HG03066 (cell line): Measurements from ENCODE around the gene STK11IP.

ENCODE experiments used
- ATAC-seq: cut with Tn5 transposase; IDR thresholded peaks from one replicate; pipeline ENCODE4 v1.9.1; 2021; ENCODE audit warnings: low read depth; ENCODE audit not compliant: unreplicated experiment

Gene STK11IP

GRCh38 chr2:219575566-219576504 is 21.8 kb upstream of the STK11IP start:
- no peak for ATAC-seq

GRCh38 chr2:219576505-219577388 is 20.9 kb upstream of the STK11IP start:
- ATAC-seq, result no peak

- ATAC-seq, result no peak
Observed at GRCh38 chr2:219578811-219579613, 18.6 kb upstream of the STK11IP start.

- no peak for ATAC-seq
Observed at GRCh38 chr2:219581346-219581745, 16.3 kb upstream of the STK11IP start.

DNA sequence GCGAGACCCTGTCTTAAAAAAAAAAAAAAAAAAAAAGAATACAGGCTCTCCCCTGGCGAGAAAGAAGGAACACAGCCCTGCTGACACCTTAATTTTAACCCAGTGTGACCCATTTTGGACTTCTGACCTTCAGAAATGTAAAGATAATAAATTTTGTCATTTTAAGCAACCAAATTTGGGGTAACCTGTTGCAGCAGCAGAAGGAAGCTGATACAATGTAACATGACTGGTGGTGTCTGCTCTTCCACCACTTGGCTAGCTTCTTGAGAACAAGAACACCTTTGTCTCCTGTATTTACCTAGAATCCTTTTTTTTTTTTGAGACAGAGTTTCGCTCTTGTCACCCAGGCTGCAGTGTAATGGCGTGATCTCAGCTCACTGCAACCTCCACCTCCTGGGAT is 6.6 kb upstream of the STK11IP start:
- ATAC-seq, result no peak

DNA sequence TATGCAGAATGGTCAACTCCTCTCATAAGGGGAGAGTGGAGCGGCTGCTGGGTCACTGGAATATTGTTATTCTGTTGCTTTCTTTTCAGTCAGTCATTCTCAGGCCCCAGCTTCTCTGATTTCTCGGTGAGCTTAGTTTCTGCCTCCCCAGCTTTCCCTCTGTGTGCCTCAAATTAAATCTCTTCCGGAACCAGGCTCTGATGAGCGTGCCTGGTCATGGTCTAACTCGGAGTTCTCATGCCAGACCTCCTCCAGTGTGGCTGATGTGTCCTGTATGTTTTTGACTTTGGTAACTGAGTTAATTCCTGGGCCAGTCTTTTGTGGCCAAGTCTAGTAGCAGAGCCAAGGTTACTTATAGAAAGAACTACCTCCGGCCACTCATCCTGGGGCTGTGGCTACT is 4.9 kb upstream of the STK11IP start:
- ATAC-seq, result no peak

- no peak for ATAC-seq
Observed at GRCh38 chr2:219593154-219593553, 4.5 kb upstream of the STK11IP start.

- ATAC-seq, result no peak
Observed at GRCh38 chr2:219595256-219595655, 2.4 kb upstream of the STK11IP start.

DNA sequence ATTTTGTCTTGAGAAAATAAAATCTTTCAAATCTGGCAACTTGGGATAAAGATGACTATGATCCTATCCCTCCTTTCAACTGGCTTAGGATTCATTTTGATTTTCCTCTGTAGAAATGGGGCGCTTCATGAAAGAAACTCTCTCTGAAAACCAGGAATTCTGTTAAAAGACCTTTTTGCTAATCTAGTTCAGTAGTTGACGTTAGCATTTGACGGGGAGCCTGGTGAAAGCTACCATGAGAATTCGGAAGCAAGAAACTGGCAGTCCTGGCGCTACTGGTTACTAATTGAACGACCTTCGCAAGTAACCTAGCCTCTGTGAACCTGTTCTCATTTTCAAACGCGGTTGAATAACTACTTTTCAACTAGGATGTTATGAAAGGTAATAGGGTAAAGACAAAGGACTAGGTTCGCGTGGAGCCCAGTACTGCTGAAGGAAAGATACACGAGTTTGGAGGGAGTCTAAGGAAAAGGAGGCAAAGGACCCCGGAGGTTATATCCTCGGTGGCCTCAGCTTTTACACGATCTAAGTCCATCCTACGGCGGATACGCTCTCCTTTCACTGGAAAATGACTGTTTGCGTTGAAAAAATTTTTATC is 604 bp upstream of the STK11IP start:
- peak; percentile 2 for ATAC-seq

- ATAC-seq, result no peak
Observed at GRCh38 chr2:219598308-219599078, 836 bp downstream of the STK11IP start.

DNA sequence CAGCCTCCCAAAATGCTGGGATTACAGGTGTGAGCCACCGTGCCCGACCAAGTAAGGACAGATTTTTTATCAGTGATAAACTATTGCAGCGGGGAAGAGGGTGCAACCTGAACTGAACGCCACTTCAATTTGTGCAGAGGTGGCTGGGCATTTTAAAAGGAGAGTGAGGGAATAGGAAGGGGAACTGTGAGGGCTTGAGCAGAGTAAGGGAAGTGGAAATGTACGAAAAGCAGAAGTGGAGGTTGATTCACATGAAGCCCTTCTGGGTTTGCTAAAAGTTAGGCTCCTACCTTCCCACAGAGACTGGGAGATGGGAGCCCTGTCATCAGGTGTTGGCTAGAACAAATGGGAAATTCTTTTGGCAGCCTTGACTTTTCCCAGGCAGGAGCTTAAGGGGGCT is 6.1 kb downstream of the STK11IP start:
- no peak for ATAC-seq

- ATAC-seq, result no peak
Observed at GRCh38 chr2:219605607-219605954, 7.9 kb downstream of the STK11IP start.

GRCh38 chr2:219607931-219608330 is 10.3 kb downstream of the STK11IP start:
- no peak for ATAC-seq

DNA sequence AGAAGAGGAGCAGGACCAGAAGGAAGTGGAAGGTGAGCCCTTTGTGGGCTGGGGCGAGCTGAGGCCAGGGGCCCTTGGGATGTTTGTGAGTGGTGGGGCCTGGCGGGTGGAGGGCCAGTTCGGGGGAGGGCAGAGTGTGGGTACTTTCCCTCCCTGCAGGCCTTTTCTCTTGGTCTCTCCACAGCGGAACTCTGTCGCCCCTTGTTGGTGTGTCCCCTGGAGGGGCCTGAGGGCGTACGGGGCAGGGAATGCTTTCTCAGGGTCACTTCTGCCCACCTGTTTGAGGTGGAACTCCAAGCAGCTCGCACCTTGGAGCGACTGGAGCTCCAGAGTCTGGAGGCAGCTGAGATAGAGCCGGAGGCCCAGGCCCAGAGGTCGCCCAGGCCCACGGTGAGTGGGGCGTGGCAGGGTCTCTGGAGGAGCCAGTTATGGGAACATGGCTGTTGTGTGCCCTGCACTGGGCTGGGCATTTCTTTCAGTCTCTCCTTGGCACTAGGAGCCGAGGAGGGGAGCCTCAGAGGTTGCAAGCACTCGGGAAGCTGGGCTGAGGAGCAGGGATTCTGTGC is 10.8 kb downstream of the STK11IP start:
- ATAC-seq, result no peak

DNA sequence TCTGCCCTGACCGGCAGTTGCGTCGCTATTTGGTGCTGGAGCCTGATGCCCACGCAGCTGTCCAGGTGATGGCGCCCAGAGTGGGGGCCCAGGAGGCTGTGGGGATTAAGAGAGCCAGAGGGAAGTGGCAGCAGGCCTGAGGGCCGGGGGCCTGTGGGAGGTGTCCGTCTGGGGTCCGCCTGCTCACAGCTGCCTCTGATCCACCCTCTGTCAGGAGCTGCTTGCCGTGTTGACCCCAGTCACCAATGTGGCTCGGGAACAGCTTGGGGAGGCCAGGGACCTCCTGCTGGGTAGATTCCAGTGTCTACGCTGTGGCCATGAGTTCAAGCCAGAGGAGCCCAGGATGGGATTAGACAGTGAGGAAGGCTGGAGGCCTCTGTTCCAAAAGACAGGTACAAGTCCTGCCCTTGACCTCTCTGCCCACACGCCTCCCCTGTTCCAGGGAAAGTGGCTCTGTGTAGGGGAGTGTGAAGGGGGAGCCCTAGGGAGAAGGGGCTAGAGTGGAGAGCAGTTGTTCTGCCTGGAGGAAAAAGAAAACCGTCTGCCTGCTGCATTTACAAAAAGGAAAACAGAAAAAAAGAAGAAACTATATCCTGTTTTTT is 11.6 kb downstream of the STK11IP start:
- no peak for ATAC-seq

DNA sequence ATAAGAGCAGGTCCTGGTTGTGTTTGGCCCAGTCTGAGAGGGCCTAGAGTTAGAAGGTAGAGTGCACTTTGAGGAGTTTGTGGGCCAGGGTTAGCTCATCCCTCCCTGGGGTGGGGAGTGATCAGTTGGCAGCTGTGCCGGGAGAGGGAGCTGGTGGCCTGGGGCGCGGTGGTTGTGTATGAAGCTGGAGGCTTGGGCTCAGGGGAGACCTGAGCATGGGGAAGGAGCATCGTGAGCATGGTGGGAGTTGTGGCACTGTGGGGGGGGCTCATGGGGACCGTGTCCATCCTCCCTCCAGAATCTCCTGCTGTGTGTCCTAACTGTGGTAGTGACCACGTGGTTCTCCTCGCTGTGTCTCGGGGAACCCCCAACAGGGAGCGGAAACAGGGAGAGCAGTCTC is 13.6 kb downstream of the STK11IP start:
- no peak for ATAC-seq

GRCh38 chr2:219611866-219612576 is 14.4 kb downstream of the STK11IP start:
- ATAC-seq, result no peak

GRCh38 chr2:219612577-219613286 is 15.1 kb downstream of the STK11IP start:
- ATAC-seq, result no peak
